RPMI7951 (cell line): ENCODE measurements around the gene ARHGAP29. TPM values are rescaled to one million over a fixed set of nuclear protein-coding genes. Genes with fewer than 3 reads are reported as not detected.
"Not testable (repeated sequence)": the region's sequence is repeated elsewhere in the genome, so short reads cannot be mapped to it uniquely, and the experiment has no call there.

Source experiments
- DNase-seq: peaks from one replicate; pipeline ENCODE4 v3.0.0-alpha.2; 2012; ENCODE audit warnings: low read depth
- total RNA-seq: library from RNA; depleted of rRNA; stranded (reverse); fragments of >200 nt; shearing (Covaris generic); gene quantifications from 2 replicates; pipeline ENCODE4 v1.2.3, GENCODE V29; 2014

The ARHGAP29 gene
- total RNA-seq, 1 experiment from 2014 or later: 13.6 TPM

DNA sequence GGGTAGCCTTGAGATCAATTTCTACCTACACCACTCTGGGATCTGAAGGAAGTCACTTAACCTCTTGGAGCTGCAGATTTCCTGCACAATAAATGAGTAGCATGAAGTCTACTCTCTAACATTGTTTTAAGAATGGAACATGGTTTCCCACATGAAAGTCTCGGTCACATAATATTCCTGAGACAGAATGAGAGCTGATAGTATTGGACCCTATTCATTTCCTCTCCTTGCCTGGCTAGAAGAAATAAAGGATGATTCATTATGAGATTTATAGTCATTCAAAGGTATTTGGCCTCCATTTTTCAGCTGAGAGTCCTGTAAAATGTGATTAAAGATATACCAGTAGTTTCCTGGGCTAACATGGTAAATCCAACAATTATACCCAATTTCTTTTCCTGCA is 56.7 kb downstream of the ARHGAP29 start:
- DNase-seq: no peak

DNA sequence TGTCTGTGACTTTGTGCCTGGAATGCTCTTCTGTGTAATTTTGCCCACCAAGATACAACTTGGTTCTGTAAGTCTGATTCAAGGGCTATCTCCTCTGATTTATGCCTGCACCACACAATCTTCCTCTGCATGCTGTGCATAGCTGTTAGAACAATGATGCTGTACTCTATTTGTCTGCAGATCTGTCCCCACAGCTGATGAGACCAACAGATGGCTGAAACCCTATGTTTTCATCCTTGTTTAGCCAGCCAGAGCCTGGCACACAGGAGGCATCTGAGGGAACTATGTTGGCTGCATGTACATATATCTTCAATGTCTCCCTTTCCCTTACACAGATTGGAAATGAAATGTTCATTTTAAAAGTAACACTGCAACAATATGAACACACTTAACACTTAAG is 58.5 kb downstream of the ARHGAP29 start:
- no peak for DNase-seq

DNA sequence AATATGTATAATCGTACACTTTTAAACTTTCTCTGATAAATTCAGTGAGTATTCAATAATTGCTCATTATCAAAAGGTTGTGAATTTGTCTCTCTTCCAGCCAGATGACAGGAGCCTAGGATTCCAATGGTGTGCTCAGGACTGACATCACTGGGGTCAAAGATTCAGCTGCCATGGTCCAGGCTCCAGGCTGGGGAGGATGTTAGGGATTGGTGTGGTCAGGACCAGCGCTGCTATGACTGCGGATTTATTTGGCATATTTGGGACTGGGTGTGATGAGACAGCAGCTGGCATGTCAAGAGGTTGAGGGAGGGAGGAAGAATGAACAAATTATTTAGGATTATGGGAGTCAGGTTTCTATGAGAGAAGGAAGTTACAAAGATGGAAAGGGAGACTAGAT is 68.3 kb downstream of the ARHGAP29 start:
- peak; percentile 29 for DNase-seq

DNA sequence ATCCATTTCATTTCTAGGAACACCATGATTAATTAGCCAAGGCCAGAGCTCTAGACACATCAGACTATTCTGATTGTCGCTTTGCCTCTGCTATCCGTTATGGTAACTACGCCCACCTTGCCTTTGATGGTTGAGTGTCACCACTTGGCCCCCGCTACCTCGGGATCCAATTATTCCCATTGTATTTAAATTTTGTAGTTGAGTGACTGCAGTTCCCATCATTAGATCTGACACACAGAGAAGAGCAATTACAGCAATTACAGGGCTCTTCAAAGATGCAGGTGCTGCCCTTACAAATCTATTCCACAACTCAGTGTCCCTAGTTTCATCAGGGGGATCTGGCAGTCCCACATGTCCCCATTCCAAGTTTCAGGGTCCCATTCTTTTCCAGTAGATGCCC is 71.5 kb downstream of the ARHGAP29 start:
- DNase-seq: no peak

GRCh38 chr1:94164885-94165284 is 72.5 kb downstream of the ARHGAP29 start:
- not testable (repeated sequence) for DNase-seq

DNA sequence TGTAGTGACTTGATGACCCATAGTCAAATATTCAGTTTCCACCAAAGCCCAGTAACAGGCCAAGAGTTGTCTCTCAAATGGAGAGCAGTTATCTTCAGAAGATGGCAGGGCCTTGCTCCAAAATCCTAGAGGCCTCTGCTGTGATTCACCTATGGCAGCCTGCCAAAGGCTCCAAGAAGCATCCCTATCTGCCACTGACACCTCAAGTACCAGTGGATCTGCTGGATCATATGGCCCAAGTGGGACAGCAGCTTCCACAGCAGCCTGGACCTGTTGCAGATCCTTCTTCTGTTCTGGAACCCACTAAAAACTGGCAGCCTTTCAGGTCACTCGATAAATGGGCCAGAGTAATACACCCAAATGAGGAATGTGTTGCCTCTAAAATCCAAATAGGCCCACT is 73.3 kb downstream of the ARHGAP29 start:
- DNase-seq: peak; percentile 42

- not testable (repeated sequence) for DNase-seq
Observed at GRCh38 chr1:94163249-94163648, 74.1 kb downstream of the ARHGAP29 start.

DNA sequence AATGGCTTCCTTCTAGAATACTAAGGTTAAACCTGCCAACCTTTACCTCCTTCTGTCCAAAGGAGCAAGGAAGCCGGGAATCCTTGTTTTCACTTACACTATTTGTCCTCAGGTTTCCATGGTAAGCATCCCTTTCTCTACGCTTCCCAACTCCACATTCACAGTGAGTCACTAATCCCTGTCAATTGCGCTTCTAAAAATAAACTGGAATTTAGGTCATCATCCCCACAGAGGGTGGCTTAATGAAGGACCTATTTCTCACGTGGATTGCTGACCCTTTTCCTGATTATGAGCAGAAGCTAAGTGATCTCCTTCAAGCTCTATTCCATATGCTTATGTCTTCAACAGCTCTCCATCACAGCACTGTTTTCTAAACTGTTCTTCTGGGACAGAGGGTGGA is 76.6 kb downstream of the ARHGAP29 start:
- peak; percentile 81 for DNase-seq

DNA sequence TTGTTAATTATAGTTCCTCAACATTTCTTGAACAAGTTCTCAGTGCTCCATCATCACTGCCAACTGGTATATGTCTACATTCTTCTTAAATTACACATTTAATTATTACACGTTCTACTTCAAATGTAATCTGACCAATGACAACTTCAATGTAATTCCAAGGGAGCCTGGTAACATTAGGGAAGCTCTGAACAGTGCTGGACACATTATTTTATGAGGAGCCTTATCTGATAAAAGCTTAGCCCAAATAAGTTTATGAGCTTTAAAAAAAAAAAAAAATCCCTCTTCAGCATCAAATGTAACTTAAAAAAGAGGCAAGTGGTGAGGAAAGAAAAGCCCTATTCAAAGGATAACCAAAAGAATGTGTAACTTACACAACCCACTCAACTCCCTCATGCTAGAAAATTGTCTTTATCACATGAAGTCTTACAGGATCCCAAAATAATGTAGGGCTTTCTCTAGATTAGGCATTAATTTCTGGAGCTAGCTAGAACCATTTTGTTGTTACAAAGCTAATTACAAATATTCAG is 81.2 kb downstream of the ARHGAP29 start:
- no peak for DNase-seq

GRCh38 chr1:94154989-94155388 is 82.4 kb downstream of the ARHGAP29 start:
- DNase-seq: no peak

DNA sequence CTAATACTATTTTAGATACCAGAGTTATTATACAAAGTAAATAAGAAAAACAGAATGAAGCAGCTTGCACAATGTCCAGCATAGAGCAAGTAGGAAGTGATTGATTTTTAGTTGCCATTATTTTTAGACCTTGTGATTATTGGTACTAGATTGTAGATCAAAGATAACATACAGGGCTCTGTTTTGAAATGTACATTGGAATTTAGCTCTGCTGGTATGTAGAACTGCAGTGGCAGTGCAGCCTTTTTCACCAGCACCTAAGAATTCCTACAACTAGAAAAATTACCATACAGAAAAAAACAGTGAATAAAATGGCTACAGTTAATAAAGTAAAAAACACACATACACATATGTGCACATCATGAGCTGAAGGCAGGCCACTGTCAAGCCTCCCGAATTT is 84.3 kb downstream of the ARHGAP29 start:
- no peak for DNase-seq

DNA sequence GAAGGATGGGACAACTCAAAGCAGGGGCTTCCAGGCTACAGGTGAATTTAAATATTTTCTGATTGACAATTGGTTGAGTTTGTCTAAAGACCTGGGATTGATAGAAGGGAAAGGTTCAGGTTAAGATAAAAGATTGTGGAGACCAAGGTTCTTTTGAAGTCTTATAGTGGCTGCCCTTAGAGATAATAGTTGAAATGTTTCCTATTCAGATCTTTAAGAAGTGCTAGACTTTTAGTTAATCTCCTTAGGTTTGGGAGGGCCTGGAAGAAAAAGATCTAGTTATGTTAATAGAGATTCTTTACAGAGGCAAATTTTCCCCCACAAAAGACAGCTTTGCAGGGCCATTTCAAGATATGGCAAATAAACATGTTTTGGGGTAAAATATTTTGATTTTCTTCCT is 88.2 kb downstream of the ARHGAP29 start:
- DNase-seq: not testable (repeated sequence)

DNA sequence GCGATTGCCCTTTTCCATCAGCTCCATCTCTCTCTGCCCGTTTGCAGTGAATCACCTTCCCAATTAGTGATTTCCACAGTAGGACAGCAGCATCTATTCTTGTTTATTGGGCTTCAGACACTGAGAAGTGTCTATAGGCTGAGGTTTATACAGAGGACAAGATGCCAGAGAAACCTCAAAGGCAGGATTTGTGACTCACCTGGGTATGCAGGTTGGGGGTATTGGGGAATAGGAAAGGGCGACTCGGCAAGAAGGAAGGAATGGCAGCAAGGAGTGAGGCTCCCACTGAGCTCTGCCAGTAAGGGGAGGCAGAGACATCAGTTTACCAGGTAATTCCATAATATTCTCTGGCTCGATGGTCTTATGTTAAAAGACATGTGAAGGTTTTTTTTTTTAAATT is 91.1 kb downstream of the ARHGAP29 start:
- DNase-seq: no peak

- no peak for DNase-seq
Observed at GRCh38 chr1:94144836-94145235, 92.5 kb downstream of the ARHGAP29 start.

DNA sequence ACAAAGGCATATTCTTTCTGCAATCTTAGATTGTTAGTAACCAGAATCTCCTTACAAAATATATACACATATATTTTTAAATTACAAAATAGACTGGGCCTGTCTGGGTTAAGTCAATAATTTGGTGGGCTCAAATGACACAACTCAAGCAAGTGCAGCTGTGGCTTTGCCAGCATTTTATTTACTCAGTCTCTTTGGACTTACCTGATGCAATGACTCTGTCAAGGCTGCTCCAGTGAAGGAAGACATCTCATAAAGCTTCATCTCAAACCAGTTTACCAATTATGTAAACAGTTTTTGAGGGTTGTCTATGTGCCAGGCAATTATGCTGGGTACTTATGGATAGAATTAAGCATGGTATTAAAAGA is 93.6 kb downstream of the ARHGAP29 start:
- no peak for DNase-seq

DNA sequence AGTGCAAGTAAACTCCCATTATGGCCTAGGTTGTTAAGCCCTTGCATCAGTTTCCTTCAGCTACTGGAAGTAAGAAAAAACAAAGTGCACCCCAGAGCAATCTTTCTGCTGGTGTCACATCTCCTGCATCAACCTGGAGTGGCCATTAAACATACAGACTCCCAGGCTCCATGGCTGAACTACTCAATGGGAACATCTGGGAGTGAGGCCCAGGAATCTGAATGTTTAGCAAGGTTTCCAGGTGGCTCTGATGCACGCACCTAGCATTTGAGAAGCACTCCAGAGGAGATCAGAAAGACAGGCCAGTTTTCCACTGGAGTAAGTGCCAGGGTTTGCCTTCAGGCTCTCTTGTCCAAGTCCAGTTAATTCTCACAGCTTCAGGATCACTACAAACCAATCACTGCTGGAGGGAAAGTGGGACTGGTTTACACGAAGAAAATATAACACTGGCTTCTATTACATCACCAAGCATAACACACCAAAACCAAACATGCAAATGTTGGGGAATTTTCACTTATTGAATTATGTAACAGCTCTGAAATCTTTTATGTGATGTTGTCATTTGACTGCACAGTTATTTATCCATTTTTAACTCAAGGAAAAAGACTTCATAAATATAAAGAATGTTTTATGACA is 94.1 kb downstream of the ARHGAP29 start:
- no peak for DNase-seq

GRCh38 chr1:94142583-94142982 is 94.8 kb downstream of the ARHGAP29 start:
- DNase-seq: no peak

GRCh38 chr1:94142022-94142421 is 95.4 kb downstream of the ARHGAP29 start:
- DNase-seq: peak; percentile 81

GRCh38 chr1:94132111-94132510 is 105.3 kb downstream of the ARHGAP29 start:
- no peak for DNase-seq

- DNase-seq: peak; percentile 37
Observed at GRCh38 chr1:94130851-94131595, 106.4 kb downstream of the ARHGAP29 start.

DNA sequence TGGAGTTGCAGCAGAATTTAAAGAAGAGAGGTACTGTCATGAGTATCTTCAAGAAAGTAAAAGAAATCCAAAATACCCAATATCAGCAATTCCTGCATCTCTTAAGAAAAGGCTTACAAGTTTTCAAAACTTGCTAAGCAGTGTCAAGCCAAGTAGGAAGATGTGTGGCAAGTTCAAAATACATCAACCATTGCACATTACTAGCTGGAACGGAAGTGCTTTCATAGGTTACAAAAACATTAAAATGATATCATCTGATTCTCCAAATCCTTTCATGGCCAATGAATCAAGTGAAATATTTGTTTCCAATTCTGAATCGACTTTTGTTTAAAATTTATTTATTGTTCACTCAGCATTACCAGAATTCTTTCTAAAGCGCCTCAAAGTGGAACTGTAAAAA is 110.7 kb downstream of the ARHGAP29 start:
- no peak for DNase-seq

GRCh38 chr1:94125551-94126514 is 111.6 kb downstream of the ARHGAP29 start:
- DNase-seq: no peak
